Erythroblast (primary cell): Measurements from ENCODE around the gene FAM131B.
"Not testable (repeated sequence)": the region's sequence is repeated elsewhere in the genome, so short reads cannot be mapped to it uniquely, and the experiment has no call there.

Experiments
- GATA1 ChIP-seq: IDR thresholded peaks from 2 replicates; pipeline ENCODE4 v1.6.1; 2011; ENCODE audit warnings: low read depth, mild to moderate bottlenecking, control low read depth, low read length, moderate library complexity
- POLR2A ChIP-seq: IDR thresholded peaks from 2 replicates; pipeline ENCODE4 v1.6.1; 2011; ENCODE audit warnings: mild to moderate bottlenecking, low read length

GRCh38 chr7:143392427-143392826, 29.9 kb upstream of the FAM131B start:
- not testable (repeated sequence) for TF ChIP-seq POLR2A, GATA1
